Kidney (tissue), 14 donors: ENCODE results near the gene JARID2. TPM values are rescaled to one million over a fixed set of nuclear protein-coding genes. Genes with fewer than 3 reads are reported as not detected.
"Not testable (repeated sequence)": the region's sequence is repeated elsewhere in the genome, so short reads cannot be mapped to it uniquely, and the experiment has no call there.

Source experiments
- DNase-seq, 5 donors: peaks; one replicate each; pipeline ENCODE4 v3.0.0-alpha.2; 2013 to 2020
- FAIRE-seq: peaks from 2 replicates; lab custom pipeline; 2012; peaks lifted over from hg19 to GRCh38; lab: Jason Lieb, UNC
- H3K27ac ChIP-seq, 2 donors: one replicate each; pipeline ENCODE4 v1.7.0; 2013; ENCODE audit warnings: low read depth in 2 of 2, low read length in 2 of 2, inconsistent platforms in 1 of 2
- H3K27me3 ChIP-seq: one replicate; pipeline ENCODE4 v1.7.1; 2013; ENCODE audit warnings: low read length, inconsistent platforms; ENCODE audit not compliant: control insufficient read depth, insufficient read depth
- H3K36me3 ChIP-seq, 3 donors: one replicate each; pipeline versions ENCODE4 v1.7.0 to v1.7.1; 2013; ENCODE audit warnings: low read length in 3 of 3, control low read depth in 1 of 3, inconsistent platforms in 1 of 3; ENCODE audit not compliant: insufficient read depth in 3 of 3, control insufficient read depth in 2 of 3
- H3K4me1 ChIP-seq, 3 donors: one replicate each; pipeline versions ENCODE4 v1.7.0 to v1.7.1; 2013; ENCODE audit warnings: low read length in 3 of 3, inconsistent platforms in 1 of 3, low read depth in 1 of 3; ENCODE audit not compliant: control insufficient read depth in 2 of 3, insufficient read depth in 2 of 3
- H3K4me3 ChIP-seq, 3 donors: one replicate each; pipeline versions ENCODE4 v1.7.0 to v1.8.1; 2013; ENCODE audit warnings: low read length in 3 of 3, control low read depth in 1 of 3, inconsistent platforms in 1 of 3
- H3K9ac ChIP-seq, 3 donors: one replicate each; pipeline versions ENCODE4 v1.7.0 to v1.7.1; 2013; ENCODE audit warnings: low read length in 3 of 3, control low read depth in 1 of 3, inconsistent platforms in 1 of 3
- H3K9me3 ChIP-seq, 3 donors: one replicate each; pipeline versions ENCODE4 v1.7.0 to v1.7.1; 2013; ENCODE audit warnings: low read length in 3 of 3, control low read depth in 1 of 3, inconsistent platforms in 1 of 3; ENCODE audit not compliant: control insufficient read depth in 2 of 3, insufficient read depth in 1 of 3
- intact Hi-C: fragments of 100-400 bp; cut with DNase I; formaldehyde crosslinking; loops from one replicate; pipeline ENCODE4 v1.11.1; 2022
- polyA plus RNA-seq: library from polyadenylated mRNA; stranded (reverse); fragments of 350-450 nt; fragmentation: Illumina TruSeq; extraction: RNeasy Lipid Tissue Mini Kit (QIAGEN cat#74804); gene quantifications from one replicate; pipeline ENCODE4 v1.2.3, GENCODE V29; 2014; ENCODE audit warnings: low read depth, low replicate concordance; ENCODE audit not compliant: insufficient read depth
- total RNA-seq: library from RNA; stranded (reverse); fragmentation: NEBNext Ultra II Directional; extraction: Animal tissue kit (Norgen Biotek cat#: 25700); gene quantifications from one replicate; pipeline ENCODE4 v1.2.1, GENCODE V29; 2021
- TF ChIP-seq, protein P1 (sequence below): IDR thresholded peaks from 3 replicates; pipeline ENCODE4 v1.5.1; 2012; ENCODE audit warnings: mild to moderate bottlenecking, moderate library complexity, borderline replicate concordance; ENCODE audit not compliant: insufficient read depth; ENCODE audit errors: extremely low read depth
- donor health status: control.
- donor health status: control.
- donor health status: control.
- donor health status: control.
- donor health status: control.
- donor health status: DM: yes; HTN: yes; CAD: no.
- donor health status: Normal renal cell carcinoma (clear cell type).

JARID2 gene
- total and polyA plus RNA-seq, 2 donors from 2014 or later = 1.8 to 12.3 TPM

DNA sequence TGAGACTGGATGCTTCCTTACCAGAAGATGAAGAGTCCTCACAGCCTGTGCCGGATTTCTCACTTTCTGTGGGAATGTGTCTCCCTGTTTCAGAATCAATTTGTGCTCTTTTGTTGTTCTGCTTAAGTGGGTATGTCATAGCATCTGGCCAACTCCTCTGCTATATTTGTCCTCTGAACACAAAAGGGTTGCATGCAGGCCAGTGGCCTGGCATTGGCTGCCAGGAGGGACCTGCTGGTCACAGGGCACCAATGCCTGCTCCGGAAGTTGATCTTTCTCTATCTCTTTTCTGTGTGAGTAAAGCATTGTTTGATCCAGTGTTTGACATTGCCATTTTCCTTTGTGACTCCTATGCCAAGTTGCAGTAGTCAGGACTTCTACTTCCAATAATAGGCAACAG is 47.8 kb downstream of the JARID2 start:
- DNase-seq (no peak), FAIRE-seq (no peak)
- Histone ChIP-seq H3K27me3 (no peaks in the 10 kb centered on the region), H3K27ac (no peak overlapping the region), H3K4me1 (peaks cover 0 to 3% (median 0%) of the 10 kb centered on the region in 3 donors), H3K9ac (no peak overlapping the region), H3K36me3 (no peaks in the 10 kb centered on the region), H3K4me3 (no peak overlapping the region), H3K9me3 (peaks cover 0 to 2% (median 0%) of the 10 kb centered on the region in 3 donors)
- TF ChIP-seq, protein P1, sequence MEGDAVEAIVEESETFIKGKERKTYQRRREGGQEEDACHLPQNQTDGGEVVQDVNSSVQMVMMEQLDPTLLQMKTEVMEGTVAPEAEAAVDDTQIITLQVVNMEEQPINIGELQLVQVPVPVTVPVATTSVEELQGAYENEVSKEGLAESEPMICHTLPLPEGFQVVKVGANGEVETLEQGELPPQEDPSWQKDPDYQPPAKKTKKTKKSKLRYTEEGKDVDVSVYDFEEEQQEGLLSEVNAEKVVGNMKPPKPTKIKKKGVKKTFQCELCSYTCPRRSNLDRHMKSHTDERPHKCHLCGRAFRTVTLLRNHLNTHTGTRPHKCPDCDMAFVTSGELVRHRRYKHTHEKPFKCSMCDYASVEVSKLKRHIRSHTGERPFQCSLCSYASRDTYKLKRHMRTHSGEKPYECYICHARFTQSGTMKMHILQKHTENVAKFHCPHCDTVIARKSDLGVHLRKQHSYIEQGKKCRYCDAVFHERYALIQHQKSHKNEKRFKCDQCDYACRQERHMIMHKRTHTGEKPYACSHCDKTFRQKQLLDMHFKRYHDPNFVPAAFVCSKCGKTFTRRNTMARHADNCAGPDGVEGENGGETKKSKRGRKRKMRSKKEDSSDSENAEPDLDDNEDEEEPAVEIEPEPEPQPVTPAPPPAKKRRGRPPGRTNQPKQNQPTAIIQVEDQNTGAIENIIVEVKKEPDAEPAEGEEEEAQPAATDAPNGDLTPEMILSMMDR = no peak
- intact Hi-C loops = no loop called here

DNA sequence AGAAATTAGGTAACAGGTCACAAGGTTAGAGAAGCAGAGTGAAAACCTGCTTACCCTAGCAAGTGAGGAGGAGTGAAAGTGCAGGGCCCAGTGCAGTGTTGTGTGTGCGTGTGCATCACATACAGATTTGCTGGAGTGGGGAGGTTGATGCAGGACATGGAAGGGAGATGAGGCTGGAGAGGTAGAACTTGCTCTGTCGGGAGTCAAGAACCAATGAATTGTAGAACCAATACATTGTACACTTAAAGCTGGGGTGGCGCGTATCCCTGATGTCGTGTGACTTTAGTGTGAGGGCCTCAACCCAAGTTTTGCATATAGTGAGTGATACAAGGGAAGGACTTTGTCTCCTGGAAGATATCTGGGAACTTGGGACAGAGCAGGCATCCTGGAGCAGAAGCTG is 48.6 kb downstream of the JARID2 start:
- no peak overlapping the region for H3K27ac ChIP-seq
- no peak overlapping the region for H3K4me3 ChIP-seq
- DNase-seq (no peak), FAIRE-seq (no peak)
- no peaks in the 10 kb centered on the region for H3K27me3 ChIP-seq
- H3K9me3 ChIP-seq = peaks cover 0 to 2% (median 0%) of the 10 kb centered on the region in 3 donors
- peaks cover 0 to 3% (median 0%) of the 10 kb centered on the region in 3 donors for H3K4me1 ChIP-seq
- no peak overlapping the region for H3K9ac ChIP-seq
- TF ChIP-seq, protein P1 = no peak
- no peaks in the 10 kb centered on the region for H3K36me3 ChIP-seq
- intact Hi-C loops = no loop called here

DNA sequence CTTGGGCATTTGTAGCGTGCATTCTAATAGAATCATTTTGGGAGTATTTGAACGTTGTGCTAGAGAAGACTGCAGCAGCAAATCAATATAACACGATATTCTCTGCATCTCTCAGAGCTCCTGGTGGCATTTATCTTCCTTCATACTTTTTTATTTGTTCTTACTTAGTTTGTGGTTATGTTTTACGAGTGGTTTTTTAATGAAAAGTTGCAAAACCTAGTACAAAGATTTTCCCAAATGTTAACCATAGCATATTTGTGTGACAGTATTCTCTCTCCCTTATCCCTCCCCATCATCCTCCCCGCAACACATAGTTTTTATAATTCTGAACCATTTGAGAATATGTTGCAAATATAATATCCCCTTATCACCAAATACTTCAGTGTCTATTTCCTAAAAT is 50.4 kb downstream of the JARID2 start:
- DNase-seq (no peak), FAIRE-seq (no peak)
- Histone ChIP-seq H3K36me3 (no peaks in the 10 kb centered on the region), H3K9me3 (no peaks in the 10 kb centered on the region), H3K4me3 (no peak overlapping the region), H3K27me3 (no peaks in the 10 kb centered on the region), H3K27ac (no peak overlapping the region), H3K4me1 (peaks cover 0 to 12% (median 0%) of the 10 kb centered on the region in 3 donors), H3K9ac (no peak overlapping the region)
- TF ChIP-seq, protein P1 = no peak
- intact Hi-C loops = no loop called here

DNA sequence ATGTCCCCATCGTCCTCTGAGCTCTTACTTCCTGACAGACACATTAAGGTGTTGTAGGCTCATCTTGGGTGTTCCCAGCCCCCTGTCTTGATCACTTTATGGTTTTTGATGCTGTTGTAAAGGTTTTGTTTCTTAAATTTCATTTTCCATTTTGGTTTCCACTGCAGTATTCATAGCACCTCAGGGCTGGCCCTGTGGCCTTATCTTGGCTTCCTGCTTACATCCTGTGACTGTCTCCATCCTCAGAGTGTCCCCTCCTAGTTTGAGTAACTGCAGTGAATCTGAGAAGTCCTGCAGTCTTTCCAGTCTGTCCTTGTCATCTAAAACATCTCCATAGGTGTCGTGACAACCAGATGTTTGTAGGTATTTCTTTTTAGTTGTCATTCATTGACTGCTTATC is 50.9 kb downstream of the JARID2 start:
- H3K9me3 ChIP-seq = no peaks in the 10 kb centered on the region
- intact Hi-C loops = no loop called here
- no peak overlapping the region for H3K9ac ChIP-seq
- FAIRE-seq (no peak), DNase-seq (no peak)
- TF ChIP-seq, protein P1 = no peak
- H3K4me1 ChIP-seq = peaks cover 0 to 15% (median 0%) of the 10 kb centered on the region in 3 donors
- H3K36me3 ChIP-seq = no peaks in the 10 kb centered on the region
- H3K27ac ChIP-seq = no peak overlapping the region
- H3K27me3 ChIP-seq = no peaks in the 10 kb centered on the region
- H3K4me3 ChIP-seq = no peak overlapping the region

DNA sequence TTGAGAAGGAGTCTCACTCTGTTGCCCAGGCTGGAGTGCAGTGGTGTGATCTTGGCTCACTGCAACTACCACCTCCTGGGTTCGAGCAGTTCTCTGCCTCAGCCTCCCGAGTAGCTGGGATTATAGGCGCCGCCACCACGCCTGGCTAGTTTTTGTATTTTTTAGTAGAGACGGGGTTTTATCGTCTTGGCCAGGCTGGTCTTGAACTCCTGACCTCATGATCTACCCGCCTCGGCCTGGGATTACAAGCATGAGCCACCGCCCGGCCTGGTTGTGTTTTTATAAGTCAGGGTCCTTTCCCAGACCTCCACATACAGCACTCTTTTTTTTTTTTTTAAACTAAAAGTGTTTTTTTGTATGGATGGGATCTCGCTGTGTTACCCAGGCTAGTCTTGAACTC is 51.3 kb downstream of the JARID2 start:
- H3K27ac ChIP-seq, H3K4me3 ChIP-seq, H3K36me3 ChIP-seq, H3K27me3 ChIP-seq, H3K9ac ChIP-seq, DNase-seq, H3K9me3 ChIP-seq, intact Hi-C loops, FAIRE-seq: not testable (repeated sequence)
- peaks cover 0 to 15% (median 0%) of the 10 kb centered on the region in 3 donors for H3K4me1 ChIP-seq
